ENCODE data around the gene SUPT20HL1.

The SUPT20HL1 gene

DNA sequence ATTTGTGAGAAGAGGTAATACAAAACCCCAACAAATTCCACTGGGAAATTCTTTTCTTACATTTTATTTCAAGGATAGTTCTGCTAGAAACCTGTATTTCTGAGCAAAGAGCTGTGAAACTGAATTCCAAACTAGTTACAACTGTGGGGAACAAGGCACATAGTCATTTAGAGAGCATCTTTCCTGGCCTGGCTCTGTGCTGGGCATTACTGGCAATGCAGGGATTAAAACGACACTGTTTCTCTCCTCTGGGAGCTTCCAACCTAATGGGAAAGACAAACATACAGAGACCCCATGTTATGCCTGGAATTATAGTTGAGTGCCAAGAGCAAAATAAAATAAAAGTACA is 36.5 kb downstream of the SUPT20HL1 start:
- no peak for DNase-seq (ENCODE audit: low read depth in 2 of 2)

DNA sequence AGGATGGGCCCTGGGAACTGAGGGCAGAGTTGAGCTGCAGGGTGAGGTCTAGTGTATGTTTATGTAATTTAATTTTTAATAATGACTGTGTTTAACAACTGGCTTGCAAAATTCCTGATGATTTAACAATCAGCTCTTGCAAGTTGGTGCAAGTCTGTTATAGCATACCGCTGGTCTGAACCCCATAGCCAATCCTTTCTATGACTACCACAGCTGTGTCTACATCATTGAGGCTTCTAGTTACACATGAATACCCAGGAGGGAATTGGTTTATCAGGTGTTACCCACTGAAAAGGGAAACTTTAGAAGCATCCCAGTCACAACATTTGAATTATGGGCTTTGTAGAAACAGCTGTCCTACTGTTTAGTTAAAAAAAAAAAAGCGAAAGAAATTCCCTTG is 38.3 kb downstream of the SUPT20HL1 start:
- DNase-seq (ENCODE audit: low read depth in 2 of 2), result no peak

DNA sequence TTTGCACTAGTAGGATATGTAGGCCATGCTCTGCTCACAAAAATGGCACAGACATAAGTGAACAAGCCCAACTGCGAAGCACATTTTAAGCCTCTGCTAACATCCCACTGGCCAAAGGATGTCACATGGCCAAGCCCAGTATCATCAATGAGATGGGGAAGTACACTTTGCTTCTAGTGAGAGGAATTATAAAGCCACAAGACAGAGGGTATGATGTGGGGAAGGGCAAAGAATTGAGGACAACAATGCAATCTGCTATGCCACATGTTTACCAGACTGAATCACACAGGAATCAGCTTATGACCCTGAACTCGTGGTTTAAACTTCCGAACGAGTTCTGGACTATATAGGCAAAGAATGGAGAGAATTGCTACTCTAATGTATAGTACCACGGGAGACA is 39.1 kb downstream of the SUPT20HL1 start:
- no peak for DNase-seq (ENCODE audit: low read depth in 2 of 2)

DNA sequence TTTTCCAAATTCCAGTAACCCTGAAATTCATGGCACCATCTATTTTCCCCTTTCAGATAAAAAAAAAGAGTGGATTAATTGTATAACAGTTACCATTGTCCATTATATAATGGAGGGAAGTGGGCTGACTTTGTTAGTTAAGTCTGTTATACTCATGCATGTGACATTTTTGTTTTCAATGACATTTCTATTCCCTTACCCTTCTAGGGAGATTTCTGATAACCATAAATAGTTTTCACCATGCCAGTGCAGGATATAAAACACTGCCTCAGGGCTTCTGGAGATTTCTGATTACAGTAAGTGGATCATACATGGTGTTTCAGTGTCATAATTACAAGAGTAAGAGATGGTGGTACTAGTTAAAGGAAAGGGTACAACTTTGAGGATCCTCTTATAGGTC is 45.5 kb downstream of the SUPT20HL1 start:
- no peak for DNase-seq (ENCODE audit: low read depth in 2 of 2)
